ENCODE data around the gene MAEA. TPM values are rescaled to one million over a fixed set of nuclear protein-coding genes. Genes with fewer than 3 reads are reported as not detected.

Gene MAEA
- total and polyA plus RNA-seq, 10 of the 15 experiments (the other 5 are each of a cell fraction or from before 2014, with no cell fraction given) = 3.6 to 67.1 (median 54.6) TPM

DNA sequence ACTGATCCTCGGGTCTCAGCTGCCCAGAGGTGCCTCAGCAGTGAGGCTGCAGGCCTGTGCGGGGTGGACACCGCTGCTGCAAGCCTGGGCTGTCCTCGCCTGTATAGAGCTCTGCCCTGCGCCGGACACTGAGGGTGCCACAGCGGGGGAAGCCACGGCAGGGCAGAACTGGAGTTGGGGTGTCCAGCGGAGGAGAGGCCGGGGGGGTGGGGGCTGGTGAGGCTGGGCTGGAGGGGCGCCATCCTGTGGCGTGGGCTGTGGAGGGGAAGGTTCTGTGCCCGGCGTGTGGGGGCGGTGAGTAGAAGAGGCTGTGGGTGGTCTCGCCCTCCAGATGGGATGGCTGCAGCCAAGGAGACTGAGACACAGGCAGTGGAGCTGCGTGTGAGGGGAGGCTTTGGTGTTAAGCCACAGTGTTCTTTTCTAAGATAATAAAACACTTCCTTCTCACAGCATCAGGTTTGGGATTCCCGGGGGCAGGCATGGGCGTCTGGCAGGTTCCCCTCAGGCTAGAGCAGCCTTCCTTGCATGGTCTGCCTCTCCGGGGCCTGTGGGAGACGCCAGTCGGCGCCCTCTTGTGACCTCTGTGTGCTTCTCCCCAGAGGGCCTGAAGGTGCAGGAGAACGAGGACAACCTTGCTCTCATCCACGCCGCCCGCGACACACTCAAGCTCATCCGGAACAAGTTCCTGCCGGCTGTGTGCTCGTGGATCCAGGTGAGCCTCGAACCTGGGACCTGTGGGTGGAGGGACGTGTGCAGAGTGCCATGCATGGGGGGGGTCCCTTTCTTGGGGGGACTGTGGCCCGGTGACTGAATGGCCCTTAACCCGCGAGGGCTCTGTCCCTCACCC lies 64.7 kb downstream of the MAEA start (continued):
- TF ChIP-seq NBN (IDR thresholded peaks at IDR 0.05) = no peak

DNA sequence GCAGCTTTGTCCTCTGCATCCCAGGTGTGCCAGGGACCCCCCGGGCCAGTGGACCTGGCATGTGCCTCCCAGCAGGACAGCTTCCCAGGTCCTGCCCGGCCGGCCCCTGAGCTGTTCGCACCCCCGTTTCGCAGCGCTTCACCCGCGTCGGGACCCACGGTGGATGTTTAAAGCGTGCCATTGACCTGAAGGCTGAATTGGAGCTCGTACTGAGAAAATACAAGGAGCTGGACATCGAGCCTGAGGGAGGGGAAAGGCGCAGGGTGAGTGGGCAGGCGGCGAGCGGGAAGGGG lies 65.2 kb downstream of the MAEA start:
- no peak for DNase-seq (ENCODE audit: low read depth, low spot score)
- POLR2A ChIA-PET = no interaction called here
- Histone ChIP-seq H3K9me3 (replicated peaks; ENCODE audit: control insufficient read depth, insufficient read depth, low read length) (no peaks in the 10 kb centered on the region), H3K4me3 (no peak overlapping the region), H3K27me3 (replicated peaks in 1 of 2; ENCODE audit: control insufficient read depth in 2 of 2, insufficient read depth in 2 of 2, low read length in 1 of 2) (no peaks in the 10 kb centered on the region), H2AFZ (ENCODE audit: control insufficient read depth, low read depth, low read length) (no peak overlapping the region), H4K20me1 (ENCODE audit: control insufficient read depth, insufficient read depth) (no peaks in the 10 kb centered on the region), H3K9ac (ENCODE audit: control insufficient read depth, insufficient read depth, low read length) (no peak overlapping the region), H3K79me2 (ENCODE audit: control insufficient read depth, insufficient read depth, low read length) (no peaks in the 10 kb centered on the region), H3K4me1 (ENCODE audit: control insufficient read depth, insufficient read depth, low read length) (peaks cover 2% of the 10 kb centered on the region; the same call in 1 of the 2 replicates), H3K36me3 (ENCODE audit: control insufficient read depth in 2 of 2, insufficient read depth in 2 of 2, low read length in 1 of 2) (peaks cover 0 to 3% of the 10 kb centered on the region in 2 experiments; a peak in 3 of 4 replicates), H3K27ac (ENCODE audit: control insufficient read depth, insufficient read depth) (no peak overlapping the region), H3K4me2 (ENCODE audit: control insufficient read depth, insufficient read depth) (no peak overlapping the region)
- FAIRE-seq = no peak
- 92% methylated on average over 13 of the region's 18 CpGs for WGBS (ENCODE audit: insufficient coverage, insufficient replicate concordance, low lambda C conversion rate, missing lambda C conversion rate)
- RAD21 ChIA-PET (ENCODE audit: unreplicated experiment) = no interaction called here
- in situ Hi-C loops (cut with MboI) = loop anchor here (5.0 kb wide), 3 partner anchors 103 to 348 kb away; no protein-coding TSS in a partner anchor
- no TSS peak for BruUV-seq (replicated peaks)
- ATAC-seq = no peak
- intact Hi-C loops (cut with micrococcal nuclease; ENCODE audit: unreplicated experiment) = no loop called here
- SMC1A ChIA-PET (ENCODE audit: uncharacterized antibody, unreplicated experiment) = interaction anchor here (1.7 kb wide), 1 partner anchor 224 kb away, joined by 6 read pairs; no protein-coding TSS in a partner anchor
- CTCF ChIA-PET = interaction anchor here (0.6 to 1.1 kb wide), 3 partner anchors 222 to 613 kb away, joined by 3 to 5 read pairs (median 3); no protein-coding TSS in a partner anchor
- TF ChIP-seq JUNB (IDR thresholded peaks at IDR 0.05) = no peak
- TF ChIP-seq, protein P1, sequence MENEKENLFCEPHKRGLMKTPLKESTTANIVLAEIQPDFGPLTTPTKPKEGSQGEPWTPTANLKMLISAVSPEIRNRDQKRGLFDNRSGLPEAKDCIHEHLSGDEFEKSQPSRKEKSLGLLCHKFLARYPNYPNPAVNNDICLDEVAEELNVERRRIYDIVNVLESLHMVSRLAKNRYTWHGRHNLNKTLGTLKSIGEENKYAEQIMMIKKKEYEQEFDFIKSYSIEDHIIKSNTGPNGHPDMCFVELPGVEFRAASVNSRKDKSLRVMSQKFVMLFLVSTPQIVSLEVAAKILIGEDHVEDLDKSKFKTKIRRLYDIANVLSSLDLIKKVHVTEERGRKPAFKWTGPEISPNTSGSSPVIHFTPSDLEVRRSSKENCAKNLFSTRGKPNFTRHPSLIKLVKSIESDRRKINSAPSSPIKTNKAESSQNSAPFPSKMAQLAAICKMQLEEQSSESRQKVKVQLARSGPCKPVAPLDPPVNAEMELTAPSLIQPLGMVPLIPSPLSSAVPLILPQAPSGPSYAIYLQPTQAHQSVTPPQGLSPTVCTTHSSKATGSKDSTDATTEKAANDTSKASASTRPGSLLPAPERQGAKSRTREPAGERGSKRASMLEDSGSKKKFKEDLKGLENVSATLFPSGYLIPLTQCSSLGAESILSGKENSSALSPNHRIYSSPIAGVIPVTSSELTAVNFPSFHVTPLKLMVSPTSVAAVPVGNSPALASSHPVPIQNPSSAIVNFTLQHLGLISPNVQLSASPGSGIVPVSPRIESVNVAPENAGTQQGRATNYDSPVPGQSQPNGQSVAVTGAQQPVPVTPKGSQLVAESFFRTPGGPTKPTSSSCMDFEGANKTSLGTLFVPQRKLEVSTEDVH (IDR thresholded peaks at IDR 0.05; ENCODE audit: low read depth, partially characterized antibody) = no peak
- no peak for TF ChIP-seq ZNF384 (IDR thresholded peaks at IDR 0.05; ENCODE audit: borderline replicate concordance, low read depth, low read length)
- no peak for TF ChIP-seq BMI1 (IDR thresholded peaks at IDR 0.05; ENCODE audit: borderline replicate concordance)
- TF ChIP-seq, protein P2, sequence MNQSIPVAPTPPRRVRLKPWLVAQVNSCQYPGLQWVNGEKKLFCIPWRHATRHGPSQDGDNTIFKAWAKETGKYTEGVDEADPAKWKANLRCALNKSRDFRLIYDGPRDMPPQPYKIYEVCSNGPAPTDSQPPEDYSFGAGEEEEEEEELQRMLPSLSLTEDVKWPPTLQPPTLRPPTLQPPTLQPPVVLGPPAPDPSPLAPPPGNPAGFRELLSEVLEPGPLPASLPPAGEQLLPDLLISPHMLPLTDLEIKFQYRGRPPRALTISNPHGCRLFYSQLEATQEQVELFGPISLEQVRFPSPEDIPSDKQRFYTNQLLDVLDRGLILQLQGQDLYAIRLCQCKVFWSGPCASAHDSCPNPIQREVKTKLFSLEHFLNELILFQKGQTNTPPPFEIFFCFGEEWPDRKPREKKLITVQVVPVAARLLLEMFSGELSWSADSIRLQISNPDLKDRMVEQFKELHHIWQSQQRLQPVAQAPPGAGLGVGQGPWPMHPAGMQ (IDR thresholded peaks at IDR 0.05; ENCODE audit: borderline replicate concordance) = no peak
- TF ChIP-seq MXI1 (IDR thresholded peaks at IDR 0.05; ENCODE audit: low read depth, low read length) = no peak

Measured in GM12878 (cell line).